Measurements from ENCODE around the gene PLEKHG2. TPM values are rescaled to one million over a fixed set of nuclear protein-coding genes. Genes with fewer than 3 reads are reported as not detected.

Gene PLEKHG2
- total and polyA plus RNA-seq, 9 of the 15 experiments (the other 6 are each of a cell fraction or from before 2014, with no cell fraction given), result 0.98 to 45.7 (median 9.8) TPM

DNA sequence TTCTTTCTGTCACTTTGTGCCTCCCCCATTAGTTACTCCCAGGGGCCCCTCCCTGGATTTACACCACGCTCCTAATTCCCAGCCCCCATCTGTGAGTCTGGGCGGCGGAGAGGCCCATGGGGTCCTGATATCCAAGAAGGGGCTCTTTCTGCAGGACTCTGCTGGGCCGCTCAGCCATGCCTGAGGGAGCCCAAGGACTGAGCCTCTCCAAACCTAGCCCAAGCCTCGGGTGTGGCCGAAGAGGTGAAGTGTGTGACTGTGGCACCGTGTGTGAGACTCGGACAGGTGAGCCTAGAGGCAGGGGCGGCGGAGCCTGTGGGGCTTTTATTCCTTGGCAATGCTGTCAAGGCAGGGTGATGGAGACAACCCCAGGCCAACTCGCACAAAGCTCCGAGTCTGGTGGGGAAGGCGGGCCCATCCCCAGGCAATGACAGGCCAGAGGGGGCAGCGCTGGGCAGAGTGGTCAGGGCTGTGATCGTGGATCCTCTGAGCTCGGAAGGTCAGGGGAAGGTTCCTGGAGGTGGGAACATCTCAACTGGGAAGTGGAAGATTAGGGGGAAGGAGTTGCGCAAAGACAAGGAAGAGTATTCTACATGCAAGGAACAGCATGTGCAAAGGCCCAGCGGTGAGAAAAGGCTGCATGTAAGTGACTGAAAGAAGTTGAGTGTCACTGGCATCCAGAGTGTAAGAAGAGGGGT lies 1.6 kb downstream of the PLEKHG2 start (continued):
- TF ChIP-seq ZBTB7A (IDR thresholded peaks at IDR 0.05; ENCODE audit: borderline replicate concordance, control insufficient read depth, low read depth, low read length) (0 out of 2 replicates have a peak, but pooled peaks have one; percentile 50), BCOR (IDR thresholded peaks at IDR 0.05) (peak; percentile 83)

DNA sequence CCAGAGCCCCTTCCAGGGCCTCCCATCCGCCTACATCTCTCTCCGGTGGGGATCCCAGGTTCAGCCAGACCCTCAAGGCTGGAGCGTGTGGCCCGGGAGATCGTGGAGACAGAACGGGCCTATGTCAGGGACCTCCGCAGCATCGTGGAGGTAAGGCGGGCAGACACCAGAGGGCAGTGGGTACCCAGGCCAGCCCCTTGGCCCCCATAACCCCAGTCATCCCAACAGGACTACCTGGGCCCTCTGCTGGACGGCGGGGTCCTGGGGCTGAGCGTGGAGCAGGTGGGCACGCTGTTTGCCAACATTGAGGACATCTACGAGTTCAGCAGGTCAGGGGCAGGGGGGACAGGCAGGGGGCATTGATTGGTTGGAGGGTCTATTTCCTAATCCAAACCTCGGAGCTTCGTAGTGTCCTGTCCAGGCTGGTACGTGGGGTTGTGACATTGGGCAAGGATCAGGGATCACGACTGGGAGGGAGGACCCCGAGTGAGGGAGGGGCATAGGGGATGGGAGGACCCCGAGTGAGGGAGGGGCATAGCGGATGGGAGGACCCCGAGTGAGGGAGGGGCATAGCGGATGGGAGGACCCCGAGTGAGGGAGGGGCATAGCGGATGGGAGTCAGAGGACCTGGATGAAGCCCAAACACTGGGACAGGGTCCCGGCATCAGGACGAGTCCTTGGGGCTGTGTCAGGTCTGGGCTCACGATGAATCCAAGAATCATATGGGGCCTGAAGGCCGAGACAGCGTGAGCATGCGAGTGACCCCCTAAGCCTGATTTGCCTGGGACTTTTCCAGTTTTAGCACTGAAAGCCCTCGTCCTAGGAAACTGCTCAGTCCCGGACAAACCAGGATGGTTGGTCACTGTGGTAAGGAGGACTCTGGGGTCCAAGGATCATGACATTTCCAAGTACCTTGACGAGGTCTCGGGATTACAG lies 2.9 kb downstream of the PLEKHG2 start:
- ChIA-PET POLR2A (interaction anchor here (0.6 to 2.5 kb wide), 7 partner anchors 12 to 287 kb away, joined by 3 to 8 read pairs (median 5); partner anchors contain the start of gene RPS16), CTCF (ENCODE audit: low intra/inter-chr PET ratio) (interaction anchor here (0.6 kb wide), 1 partner anchor 292 kb away, joined by 3 read pairs; no protein-coding TSS in a partner anchor)
- DNase-seq (ENCODE audit: extremely low read depth in 1 of 4, low spot score in 3 of 4), result no peak
- no peak overlapping the region for H3K4me2 ChIP-seq (ENCODE audit: insufficient read depth, low read length)
- BruUV-seq (replicated peaks), result no TSS peak
- no peak for ATAC-seq
- H3K9ac ChIP-seq (ENCODE audit: insufficient read depth in 1 of 2, low read depth in 2 of 2, low read length in 2 of 2), result peak overlapping the region in 1 of 2 experiments; percentile 61; a peak in 2 of 4 replicates
- in situ Hi-C loops (cut with MboI) (no loop called here), intact Hi-C loops (cut with micrococcal nuclease) (no loop called here)
- H3K36me3 ChIP-seq (ENCODE audit: control insufficient read depth, insufficient read depth, low read length), result peaks cover 23% of the 10 kb centered on the region; the same call in 2 of the 3 replicates
- no peak overlapping the region for H2AFZ ChIP-seq (ENCODE audit: low read depth, low read length)
- H3K9me3 ChIP-seq (replicated peaks; ENCODE audit: control insufficient read depth, insufficient read depth, low read depth, low read length), result no peaks in the 10 kb centered on the region
- peaks cover 27% of the 10 kb centered on the region for H3K79me2 ChIP-seq (ENCODE audit: control insufficient read depth, insufficient read depth, low read length)
- H3K27ac ChIP-seq (ENCODE audit: extremely low read depth, low read depth, low read length), result no peak overlapping the region
- H3K9me1 ChIP-seq (ENCODE audit: control insufficient read depth, insufficient read depth, low read length), result no peaks in the 10 kb centered on the region
- 93% methylated on average over 21 of the region's 35 CpGs for WGBS (ENCODE audit: insufficient coverage, low coverage, missing lambda C conversion rate)
- H3K27me3 ChIP-seq (ENCODE audit: control insufficient read depth in 2 of 2, insufficient read depth in 2 of 2, low read length in 2 of 2), result no peaks in the 10 kb centered on the region
- H3K4me1 ChIP-seq (replicated peaks in 1 of 2; ENCODE audit: control insufficient read depth in 2 of 2, insufficient read depth in 2 of 2, low read length in 2 of 2), result peaks cover 22 to 55% of the 10 kb centered on the region in 2 experiments
- no peak overlapping the region for H3K4me3 ChIP-seq
- no peaks in the 10 kb centered on the region for H4K20me1 ChIP-seq (replicated peaks; ENCODE audit: control insufficient read depth, insufficient read depth, low read length)
- no peak for FAIRE-seq
- TF ChIP-seq POLR2G (IDR thresholded peaks at IDR 0.05; ENCODE audit: low read depth, low read length) (peak; percentile 60), XRCC3 (IDR thresholded peaks at IDR 0.05) (no peak), ZBTB1 (CRISPR knock-in tag; IDR thresholded peaks at IDR 0.05; ENCODE audit: borderline replicate concordance, low read depth) (no peak), FUS (optimal IDR thresholded peaks at IDR 0.05; ENCODE audit: low read depth, low read length) (no peak), SRSF7 (optimal IDR thresholded peaks at IDR 0.05; ENCODE audit: low read depth, low read length) (no peak), SIN3A (IDR thresholded peaks at IDR 0.05; ENCODE audit: borderline replicate concordance in 2 of 2, control insufficient read depth in 1 of 2, low read depth in 2 of 2, low read length in 2 of 2) (no peak), SRSF1 (IDR thresholded peaks at IDR 0.05; ENCODE audit: low read depth, low read length) (no peak), ZBTB7A (IDR thresholded peaks at IDR 0.05; ENCODE audit: borderline replicate concordance, control insufficient read depth, low read depth, low read length) (peak; percentile 42; the same call in 1 of the 2 replicates), CBX1 (IDR thresholded peaks at IDR 0.05; ENCODE audit: low read depth) (no peak)
- TF ChIP-seq, protein P1, sequence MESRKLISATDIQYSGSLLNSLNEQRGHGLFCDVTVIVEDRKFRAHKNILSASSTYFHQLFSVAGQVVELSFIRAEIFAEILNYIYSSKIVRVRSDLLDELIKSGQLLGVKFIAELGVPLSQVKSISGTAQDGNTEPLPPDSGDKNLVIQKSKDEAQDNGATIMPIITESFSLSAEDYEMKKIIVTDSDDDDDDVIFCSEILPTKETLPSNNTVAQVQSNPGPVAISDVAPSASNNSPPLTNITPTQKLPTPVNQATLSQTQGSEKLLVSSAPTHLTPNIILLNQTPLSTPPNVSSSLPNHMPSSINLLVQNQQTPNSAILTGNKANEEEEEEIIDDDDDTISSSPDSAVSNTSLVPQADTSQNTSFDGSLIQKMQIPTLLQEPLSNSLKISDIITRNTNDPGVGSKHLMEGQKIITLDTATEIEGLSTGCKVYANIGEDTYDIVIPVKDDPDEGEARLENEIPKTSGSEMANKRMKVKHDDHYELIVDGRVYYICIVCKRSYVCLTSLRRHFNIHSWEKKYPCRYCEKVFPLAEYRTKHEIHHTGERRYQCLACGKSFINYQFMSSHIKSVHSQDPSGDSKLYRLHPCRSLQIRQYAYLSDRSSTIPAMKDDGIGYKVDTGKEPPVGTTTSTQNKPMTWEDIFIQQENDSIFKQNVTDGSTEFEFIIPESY (CRISPR knock-in tag; IDR thresholded peaks at IDR 0.05), result 0 out of 2 replicates have a peak, but pooled peaks have one; percentile 25
- TF ChIP-seq, protein P2, sequence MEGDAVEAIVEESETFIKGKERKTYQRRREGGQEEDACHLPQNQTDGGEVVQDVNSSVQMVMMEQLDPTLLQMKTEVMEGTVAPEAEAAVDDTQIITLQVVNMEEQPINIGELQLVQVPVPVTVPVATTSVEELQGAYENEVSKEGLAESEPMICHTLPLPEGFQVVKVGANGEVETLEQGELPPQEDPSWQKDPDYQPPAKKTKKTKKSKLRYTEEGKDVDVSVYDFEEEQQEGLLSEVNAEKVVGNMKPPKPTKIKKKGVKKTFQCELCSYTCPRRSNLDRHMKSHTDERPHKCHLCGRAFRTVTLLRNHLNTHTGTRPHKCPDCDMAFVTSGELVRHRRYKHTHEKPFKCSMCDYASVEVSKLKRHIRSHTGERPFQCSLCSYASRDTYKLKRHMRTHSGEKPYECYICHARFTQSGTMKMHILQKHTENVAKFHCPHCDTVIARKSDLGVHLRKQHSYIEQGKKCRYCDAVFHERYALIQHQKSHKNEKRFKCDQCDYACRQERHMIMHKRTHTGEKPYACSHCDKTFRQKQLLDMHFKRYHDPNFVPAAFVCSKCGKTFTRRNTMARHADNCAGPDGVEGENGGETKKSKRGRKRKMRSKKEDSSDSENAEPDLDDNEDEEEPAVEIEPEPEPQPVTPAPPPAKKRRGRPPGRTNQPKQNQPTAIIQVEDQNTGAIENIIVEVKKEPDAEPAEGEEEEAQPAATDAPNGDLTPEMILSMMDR (IDR thresholded peaks at IDR 0.05 in 2 of 3, conservative IDR thresholded peaks at IDR 0.05 in 1 of 3; ENCODE audit: insufficient read depth in 2 of 3, low read depth in 1 of 3, low read length in 3 of 3), result 0 out of 6 replicates have a peak, but pooled peaks of 1 of the 3 experiments have one; percentile 17
